Endodermal cell (in vitro differentiated cells): ENCODE data around the gene CFAP97. TPM values are rescaled to one million over a fixed set of nuclear protein-coding genes. Genes with fewer than 3 reads are reported as not detected.
"Not testable (repeated sequence)": the region's sequence is repeated elsewhere in the genome, so short reads cannot be mapped to it uniquely, and the experiment has no call there.

Experiments
- DNase-seq: peaks from one replicate; pipeline ENCODE4 v3.0.0-alpha.2; 2017
- H3K27ac ChIP-seq: 2 replicates; pipeline ENCODE4 v1.5.1; 2013; ENCODE audit warnings: mild to moderate bottlenecking, low read depth, low read length, moderate library complexity
- H3K27me3 ChIP-seq: 2 replicates; pipeline ENCODE4 v1.6.1; 2013; ENCODE audit warnings: mild to moderate bottlenecking, low read length, moderate library complexity; ENCODE audit not compliant: insufficient read depth, control insufficient read depth, poor library complexity, severe bottlenecking
- H3K36me3 ChIP-seq: 2 replicates; pipeline ENCODE4 v1.7.0; 2013; ENCODE audit warnings: mild to moderate bottlenecking, low read length, moderate library complexity; ENCODE audit not compliant: control insufficient read depth, insufficient read depth
- H3K4me1 ChIP-seq: one replicate; pipeline ENCODE4 v1.7.0; 2013; ENCODE audit warnings: low read length; ENCODE audit not compliant: control insufficient read depth, insufficient read depth
- H3K4me3 ChIP-seq: 2 replicates; pipeline ENCODE4 v1.5.1; 2013; ENCODE audit warnings: mild to moderate bottlenecking, low read length, moderate library complexity
- H3K9ac ChIP-seq: 2 replicates; pipeline ENCODE4 v1.6.1; 2013; ENCODE audit warnings: mild to moderate bottlenecking, low read length, moderate library complexity; ENCODE audit not compliant: poor library complexity, severe bottlenecking; ENCODE audit errors: extremely low read depth
- H3K9me3 ChIP-seq: 2 replicates; pipeline ENCODE4 v1.6.1; 2013; ENCODE audit warnings: mild to moderate bottlenecking, low read length, moderate library complexity; ENCODE audit not compliant: control insufficient read depth
- H3K27ac Mint-ChIP-seq: 2 replicates; pipeline ENCODE4 v1.8.0; 2020; ENCODE audit warnings: mixed read lengths
- H3K27me3 Mint-ChIP-seq: 2 replicates; pipeline ENCODE4 v1.8.0; 2021; ENCODE audit warnings: mild to moderate bottlenecking, mixed read lengths; ENCODE audit not compliant: insufficient read depth
- H3K36me3 Mint-ChIP-seq: 2 replicates; pipeline ENCODE4 v1.8.0; 2020; ENCODE audit warnings: low read depth, mixed read lengths
- H3K4me1 Mint-ChIP-seq: 2 replicates; pipeline ENCODE4 v1.8.0; 2020; ENCODE audit warnings: mixed read lengths
- H3K4me3 Mint-ChIP-seq: 2 replicates; pipeline ENCODE4 v1.8.0; 2020; ENCODE audit warnings: mild to moderate bottlenecking, moderate library complexity, mixed read lengths
- H3K9me3 Mint-ChIP-seq: 2 replicates; pipeline ENCODE4 v1.8.0; 2020; ENCODE audit warnings: mild to moderate bottlenecking, mixed read lengths
- WGBS, 2 experiments: methylation state at CpG; one replicate each; pipeline versions ENCODE4 v1.1.5 to v1.1.7; 2013; ENCODE audit warnings: missing lambda C conversion rate in 2 of 2, mixed read lengths in 1 of 2; ENCODE audit not compliant: insufficient coverage in 1 of 2, insufficient read length in 1 of 2; 5-methylcytosine and 5-hydroxymethylcytosine counted together
- total RNA-seq, 2 donors: library from RNA; stranded (reverse); fragmentation: NEBNext Ultra II Directional in 1 of 2; extraction: Animal tissue kit (Norgen Biotek cat#: 25700) in 1 of 2; gene quantifications; 2 replicates in 1 of 2; 3 replicates in 1 of 2; pipeline ENCODE4 v1.2.1, GENCODE V29; 2021
- TF ChIP-seq, protein P1 (sequence below): fragments of 200-600 bp; sonication (generic); conservative IDR thresholded peaks from 2 replicates; pipeline ENCODE4 v1.5.0; 2021; ENCODE audit warnings: antibody characterized with exemption, mild to moderate bottlenecking

CFAP97 gene
- total RNA-seq, 2 donors from 2014 or later, result 33.8 to 41.6 TPM

DNA sequence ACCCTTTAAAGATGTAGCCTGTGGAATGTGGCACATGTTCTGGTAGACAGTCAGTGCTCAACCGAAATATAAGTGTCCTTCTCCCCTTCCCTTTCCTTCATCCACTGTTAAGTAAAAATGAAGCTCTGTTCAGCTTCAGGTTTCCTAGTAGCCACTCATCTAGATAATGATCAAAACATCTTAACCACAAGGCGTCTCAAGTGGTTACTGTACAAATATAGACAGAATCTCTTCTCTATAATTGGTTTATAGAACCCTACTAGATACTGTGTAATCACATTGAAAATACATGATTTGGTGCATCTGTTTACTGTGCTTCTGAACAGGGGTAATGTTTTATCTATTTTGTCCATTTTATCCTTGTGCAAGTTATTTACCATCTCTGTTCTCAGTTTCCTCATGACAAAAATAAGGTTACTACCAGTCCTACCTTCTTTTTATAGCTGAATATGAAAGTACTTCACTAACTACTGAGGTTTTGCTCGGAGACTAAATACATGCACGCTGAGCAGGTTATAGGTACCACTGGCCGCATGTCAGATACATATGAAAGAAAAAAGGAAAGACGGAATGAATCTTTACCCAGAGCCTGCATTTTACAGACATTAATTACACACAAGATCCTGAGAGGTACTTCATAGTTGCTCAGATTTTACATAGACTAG, 81.0 kb downstream of the CFAP97 start:
- DNase-seq, result no peak

GRCh38 chr4:185120631-185120946, 83.2 kb downstream of the CFAP97 start:
- Histone ChIP-seq H3K9me3 (no peaks in the 10 kb centered on the region), H3K4me1 (no peaks in the 10 kb centered on the region), H3K4me3 (no peak overlapping the region), H3K36me3 (no peaks in the 10 kb centered on the region), H3K27ac (no peak overlapping the region), H3K27me3 (no peaks in the 10 kb centered on the region), H3K9ac (no peak overlapping the region)
- 65% methylated on average over 6 of the region's 6 CpGs; no CpG with 5 or more reads in 1 of the 2 experiments for WGBS, 2 experiments
- Mint-ChIP-seq H3K9me3 (peaks cover 4% of the 10 kb centered on the region), H3K36me3 (no peaks in the 10 kb centered on the region), H3K27me3 (peaks cover 10% of the 10 kb centered on the region), H3K4me1 (peaks cover 21% of the 10 kb centered on the region), H3K4me3 (no peak overlapping the region), H3K27ac (no peak overlapping the region)
- TF ChIP-seq, protein P1, sequence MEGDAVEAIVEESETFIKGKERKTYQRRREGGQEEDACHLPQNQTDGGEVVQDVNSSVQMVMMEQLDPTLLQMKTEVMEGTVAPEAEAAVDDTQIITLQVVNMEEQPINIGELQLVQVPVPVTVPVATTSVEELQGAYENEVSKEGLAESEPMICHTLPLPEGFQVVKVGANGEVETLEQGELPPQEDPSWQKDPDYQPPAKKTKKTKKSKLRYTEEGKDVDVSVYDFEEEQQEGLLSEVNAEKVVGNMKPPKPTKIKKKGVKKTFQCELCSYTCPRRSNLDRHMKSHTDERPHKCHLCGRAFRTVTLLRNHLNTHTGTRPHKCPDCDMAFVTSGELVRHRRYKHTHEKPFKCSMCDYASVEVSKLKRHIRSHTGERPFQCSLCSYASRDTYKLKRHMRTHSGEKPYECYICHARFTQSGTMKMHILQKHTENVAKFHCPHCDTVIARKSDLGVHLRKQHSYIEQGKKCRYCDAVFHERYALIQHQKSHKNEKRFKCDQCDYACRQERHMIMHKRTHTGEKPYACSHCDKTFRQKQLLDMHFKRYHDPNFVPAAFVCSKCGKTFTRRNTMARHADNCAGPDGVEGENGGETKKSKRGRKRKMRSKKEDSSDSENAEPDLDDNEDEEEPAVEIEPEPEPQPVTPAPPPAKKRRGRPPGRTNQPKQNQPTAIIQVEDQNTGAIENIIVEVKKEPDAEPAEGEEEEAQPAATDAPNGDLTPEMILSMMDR, result no peak
- peak; percentile 75 for DNase-seq

More for the DNA sequence above, 81.0 kb downstream of the CFAP97 start:
- H3K9ac ChIP-seq, result no peak overlapping the region
- Mint-ChIP-seq H3K36me3 (no peaks in the 10 kb centered on the region), H3K4me3 (no peak overlapping the region), H3K4me1 (peaks cover 13% of the 10 kb centered on the region), H3K9me3 (peaks cover 13% of the 10 kb centered on the region), H3K27ac (no peak overlapping the region), H3K27me3 (peaks cover 17% of the 10 kb centered on the region)
- H3K9me3 ChIP-seq, result no peaks in the 10 kb centered on the region
- H3K4me1 ChIP-seq, result no peaks in the 10 kb centered on the region
- H3K4me3 ChIP-seq, result no peak overlapping the region
- no peaks in the 10 kb centered on the region for H3K36me3 ChIP-seq
- H3K27me3 ChIP-seq, result peaks cover 13% of the 10 kb centered on the region
- 95 to 98% methylated on average over 4 to 6 of the region's 6 CpGs for WGBS, 2 experiments
- no peak overlapping the region for H3K27ac ChIP-seq
- TF ChIP-seq, protein P1, result no peak

DNA sequence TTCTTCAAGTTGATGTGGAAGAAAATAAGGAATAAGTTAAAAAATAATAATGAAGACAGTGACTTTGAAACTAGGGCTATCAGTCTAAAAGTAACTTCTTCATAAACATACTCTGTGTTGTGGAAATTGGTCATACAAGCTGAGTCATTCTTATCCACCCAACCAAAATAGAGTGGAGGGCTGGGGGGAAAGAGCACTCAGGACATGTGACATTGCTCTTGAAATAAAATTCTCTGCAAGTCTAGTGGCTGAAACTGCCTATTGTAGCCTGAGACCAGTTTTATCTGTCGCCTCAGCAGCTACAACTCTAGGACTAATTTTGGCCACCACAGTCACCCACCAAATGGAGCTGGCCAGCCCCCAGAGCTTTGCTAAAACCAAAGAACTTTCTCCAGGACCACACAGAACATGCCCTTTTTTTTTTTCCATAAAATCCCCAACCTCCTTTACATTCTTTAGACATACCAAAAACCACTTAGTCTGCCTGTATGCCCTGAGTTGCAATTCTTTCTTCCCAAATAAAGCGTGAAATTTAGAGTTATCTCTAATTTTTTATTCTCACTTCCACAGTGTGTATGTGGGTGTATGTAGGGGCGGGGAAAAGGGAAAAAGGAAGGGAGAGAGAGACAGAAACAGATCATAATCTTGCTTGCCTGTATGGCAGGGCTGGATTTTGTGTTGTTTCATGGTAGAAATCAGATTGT, 83.7 kb downstream of the CFAP97 start:
- DNase-seq, result no peak
- TF ChIP-seq, protein P1, result no peak
- Histone ChIP-seq H3K9me3 (no peaks in the 10 kb centered on the region), H3K4me1 (no peaks in the 10 kb centered on the region), H3K27ac (no peak overlapping the region), H3K27me3 (no peaks in the 10 kb centered on the region), H3K36me3 (no peaks in the 10 kb centered on the region), H3K9ac (no peak overlapping the region), H3K4me3 (no peak overlapping the region)
- Mint-ChIP-seq H3K4me1 (peaks cover 21% of the 10 kb centered on the region), H3K27me3 (peaks cover 8% of the 10 kb centered on the region), H3K9me3 (peaks cover 1% of the 10 kb centered on the region), H3K4me3 (no peak overlapping the region), H3K27ac (peak overlapping the region; percentile 7), H3K36me3 (no peaks in the 10 kb centered on the region)
- 71 to 91% methylated on average over 1 to 3 of the region's 3 CpGs for WGBS, 2 experiments

GRCh38 chr4:185119467-185119866, 84.3 kb downstream of the CFAP97 start:
- not testable (repeated sequence) for H3K27ac ChIP-seq, DNase-seq

More at GRCh38 chr4:185119467-185119866, 84.3 kb downstream of the CFAP97 start:
- not testable (repeated sequence) for H3K4me1 ChIP-seq, H3K9ac ChIP-seq, H3K9me3 Mint-ChIP-seq, H3K27me3 ChIP-seq, H3K9me3 ChIP-seq, H3K4me3 ChIP-seq, H3K27me3 Mint-ChIP-seq, H3K36me3 Mint-ChIP-seq, H3K27ac Mint-ChIP-seq, H3K36me3 ChIP-seq, H3K4me3 Mint-ChIP-seq
- WGBS, 2 experiments, result 91 to 93% methylated on average over 2 to 5 of the region's 5 CpGs
- H3K4me1 Mint-ChIP-seq, result peaks cover 21% of the 10 kb centered on the region
